ENCODE results near the gene IREB2.

GRCh38 chr15:78502641-78503040 lies 64.6 kb downstream of the IREB2 start:
- no peak for TF ChIP-seq CTCF (IDR thresholded peaks at IDR 0.05)
- TF ChIP-seq EZH2 (IDR thresholded peaks at IDR 0.05; ENCODE audit: borderline replicate concordance, insufficient read depth, low read depth, low read length, poor library complexity, severe bottlenecking), result no peak
